ENCODE results near the gene AZI2.

- TF ChIP-seq, protein P1, sequence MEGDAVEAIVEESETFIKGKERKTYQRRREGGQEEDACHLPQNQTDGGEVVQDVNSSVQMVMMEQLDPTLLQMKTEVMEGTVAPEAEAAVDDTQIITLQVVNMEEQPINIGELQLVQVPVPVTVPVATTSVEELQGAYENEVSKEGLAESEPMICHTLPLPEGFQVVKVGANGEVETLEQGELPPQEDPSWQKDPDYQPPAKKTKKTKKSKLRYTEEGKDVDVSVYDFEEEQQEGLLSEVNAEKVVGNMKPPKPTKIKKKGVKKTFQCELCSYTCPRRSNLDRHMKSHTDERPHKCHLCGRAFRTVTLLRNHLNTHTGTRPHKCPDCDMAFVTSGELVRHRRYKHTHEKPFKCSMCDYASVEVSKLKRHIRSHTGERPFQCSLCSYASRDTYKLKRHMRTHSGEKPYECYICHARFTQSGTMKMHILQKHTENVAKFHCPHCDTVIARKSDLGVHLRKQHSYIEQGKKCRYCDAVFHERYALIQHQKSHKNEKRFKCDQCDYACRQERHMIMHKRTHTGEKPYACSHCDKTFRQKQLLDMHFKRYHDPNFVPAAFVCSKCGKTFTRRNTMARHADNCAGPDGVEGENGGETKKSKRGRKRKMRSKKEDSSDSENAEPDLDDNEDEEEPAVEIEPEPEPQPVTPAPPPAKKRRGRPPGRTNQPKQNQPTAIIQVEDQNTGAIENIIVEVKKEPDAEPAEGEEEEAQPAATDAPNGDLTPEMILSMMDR (IDR thresholded peaks at IDR 0.05), result no peak
- TF ChIP-seq POLR2A (IDR thresholded peaks at IDR 0.05), result no peak
These were observed 37.4 kb upstream of the AZI2 start for GRCh38 chr3:28386049-28386448.
